ENCODE results near the gene SLC10A3. TPM values are rescaled to one million over a fixed set of nuclear protein-coding genes. Genes with fewer than 3 reads are reported as not detected.

SLC10A3 gene
- total RNA-seq, 2 donors from 2014 or later = 19.9 to 25.1 TPM

DNA sequence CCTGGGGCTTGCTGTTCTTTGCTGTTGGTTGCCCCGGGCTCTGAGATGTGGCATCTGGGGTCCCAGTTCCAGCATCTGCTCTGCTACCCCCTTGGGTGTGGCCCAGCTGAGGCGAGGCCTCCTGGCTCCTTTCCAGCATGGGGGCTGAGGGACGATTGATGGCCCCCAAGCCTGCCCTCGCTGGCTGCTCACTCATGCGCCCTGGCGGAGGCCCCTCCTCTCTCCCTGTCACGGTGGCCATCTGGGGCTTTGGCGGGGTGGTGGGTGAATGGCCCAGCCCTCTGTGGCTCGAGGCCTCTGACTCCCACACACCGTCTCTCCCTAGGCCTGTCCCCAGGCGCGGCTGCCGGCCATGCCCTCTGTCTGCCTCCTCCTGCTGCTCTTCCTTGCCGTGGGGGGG, 30.6 kb downstream of the SLC10A3 start:
- Mint-ChIP-seq H3K9me3 (no peaks in the 10 kb centered on the region), H3K27ac (no peak overlapping the region), H3K4me3 (peak overlapping the region; percentile 56 to 83), H3K27me3 (ENCODE audit: low read depth) (no peaks in the 10 kb centered on the region), H3K4me1 (ENCODE audit: low read depth) (peaks cover 4% of the 10 kb centered on the region), H3K36me3 (ENCODE audit: insufficient read depth in 2 of 2) (peaks cover 5 to 11% of the 10 kb centered on the region in 2 donors)
- ATAC-seq (replicated peaks in 1 of 2) (no peak), DNase-seq (no peak)

DNA sequence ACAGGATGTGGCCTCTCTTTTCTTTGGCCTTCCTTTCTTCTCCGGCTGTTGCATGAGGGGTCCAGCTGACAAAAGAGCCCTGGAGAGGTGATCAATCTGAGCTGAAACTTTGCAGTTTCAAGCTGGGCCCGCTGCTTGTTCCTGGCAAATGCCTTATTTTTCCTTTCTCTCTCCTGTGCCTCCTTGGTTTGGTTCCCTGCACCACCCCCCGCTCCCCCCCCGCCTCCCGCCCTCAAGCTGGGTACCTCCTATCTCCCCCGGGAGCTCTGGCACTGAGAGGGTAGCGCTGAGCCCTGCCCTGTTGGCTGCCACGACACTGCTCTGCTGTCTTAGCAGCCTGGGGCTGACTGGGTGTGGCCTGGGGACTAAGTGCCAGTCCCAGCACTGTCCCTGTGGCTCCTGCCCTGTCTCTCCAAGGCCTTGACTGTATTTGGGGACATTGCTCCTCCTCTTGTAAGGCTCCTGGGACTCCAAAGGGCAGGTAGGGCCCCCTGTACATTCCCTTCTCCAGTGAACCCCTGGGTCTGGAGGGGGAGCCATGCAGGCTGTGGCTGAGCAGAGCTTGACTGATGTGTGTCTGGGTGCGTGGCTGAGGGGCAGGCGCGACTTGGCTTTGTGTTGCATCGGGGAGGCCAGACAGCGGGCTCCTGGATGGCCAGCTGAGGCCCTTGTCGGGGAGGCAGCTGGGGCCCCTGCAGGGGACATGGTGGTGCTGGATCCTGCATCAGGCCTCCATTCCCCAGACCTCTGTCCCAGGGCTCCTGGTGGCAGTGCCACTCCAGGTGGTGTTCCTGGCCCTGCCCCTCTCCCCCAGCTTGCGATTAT, 31.3 kb downstream of the SLC10A3 start:
- peak overlapping the region; percentile 82 to 83 for H3K4me3 Mint-ChIP-seq
- ATAC-seq (replicated peaks in 1 of 2) (peak; percentile 29 to 47), DNase-seq (no peak)
- peaks cover 5 to 13% of the 10 kb centered on the region in 2 donors for H3K36me3 Mint-ChIP-seq (ENCODE audit: insufficient read depth in 2 of 2)
- no peaks in the 10 kb centered on the region for H3K9me3 Mint-ChIP-seq
- no peaks in the 10 kb centered on the region for H3K27me3 Mint-ChIP-seq (ENCODE audit: low read depth)
- H3K27ac Mint-ChIP-seq = peak overlapping the region; percentile 57
- H3K4me1 Mint-ChIP-seq (ENCODE audit: low read depth) = peaks cover 4% of the 10 kb centered on the region

DNA sequence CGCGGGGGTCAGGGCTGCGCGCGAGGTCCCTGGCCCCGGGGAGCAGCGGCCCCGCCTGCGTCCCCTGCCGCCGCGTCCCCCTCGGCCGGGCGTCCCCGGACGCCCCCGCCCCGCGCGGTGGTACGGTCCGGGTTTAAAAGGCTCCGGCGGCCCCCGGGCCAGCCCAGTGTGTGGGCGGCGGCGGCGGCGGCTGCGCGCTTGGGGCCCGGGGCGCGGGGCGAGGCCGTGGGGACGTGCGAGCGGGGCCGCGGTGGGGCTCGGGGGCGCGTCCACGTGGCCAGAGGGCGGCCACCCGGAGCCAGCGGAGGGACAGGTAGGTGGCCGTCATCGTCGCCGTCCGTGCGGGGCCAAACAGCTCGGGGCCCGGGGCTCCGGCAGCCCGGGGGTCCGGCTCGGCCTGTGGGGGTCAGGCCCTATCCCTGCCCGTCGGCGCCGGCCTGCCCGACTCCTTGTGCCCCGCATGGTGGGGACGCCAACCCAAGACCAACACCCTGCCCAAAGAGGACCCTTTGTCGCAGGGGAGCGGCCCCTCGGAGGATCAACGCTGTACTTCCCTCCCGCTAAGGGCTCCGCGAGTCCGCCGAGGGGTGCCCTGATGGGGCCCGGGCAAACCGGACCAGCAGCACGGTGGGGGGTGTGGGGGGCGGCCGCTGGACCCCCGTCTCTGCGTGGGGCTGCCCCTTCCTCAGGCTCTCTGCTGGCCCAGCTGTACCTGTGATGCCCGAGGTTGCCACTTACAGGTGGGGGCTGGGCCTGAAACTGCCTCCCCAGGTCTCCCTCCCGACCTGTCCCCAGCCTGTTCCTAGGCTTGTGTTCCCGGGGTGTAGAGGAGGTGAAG, 32.1 kb downstream of the SLC10A3 start, which contains the start of gene PLXNA3:
Gene PLXNA3, plus strand, starts transcription at position 166 of the 838 bp plus-strand sequence. CDS start 1,903 bp downstream, outside the sequence.
- Mint-ChIP-seq H3K9me3 (no peaks in the 10 kb centered on the region), H3K4me3 (peak within 1 kb of the TSS; percentile 88 to 98)

DNA sequence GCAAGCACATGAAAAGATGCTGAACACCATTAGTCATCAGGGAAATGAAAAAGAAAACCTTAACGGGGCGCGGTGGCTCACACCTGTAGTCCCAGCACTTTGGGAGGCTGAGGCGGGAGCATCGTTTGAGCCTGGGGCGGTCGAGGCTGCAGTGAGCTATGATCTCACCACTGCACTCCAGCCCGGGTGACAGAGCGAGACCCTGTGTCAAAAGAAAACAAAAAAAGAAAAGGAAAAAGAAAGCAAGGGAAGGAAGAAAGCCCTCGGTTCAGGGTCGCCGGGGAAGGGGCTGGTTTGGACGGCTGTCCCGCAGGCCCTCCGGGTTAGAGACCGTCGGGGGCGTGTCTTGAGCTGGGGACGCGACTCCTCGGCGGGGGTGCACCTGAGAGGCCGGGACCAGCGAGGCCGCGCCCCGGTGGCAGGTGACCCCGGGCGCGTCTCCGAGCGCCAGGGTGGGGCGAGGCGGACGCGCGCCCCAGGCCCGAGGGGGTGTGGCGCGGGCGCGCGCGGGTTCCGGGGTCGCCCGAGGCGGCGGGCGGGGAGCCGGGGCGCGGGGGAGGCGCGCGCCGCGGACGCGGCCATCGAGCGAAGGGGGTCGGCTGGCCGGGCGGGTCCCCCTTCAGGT, 32.8 kb downstream of the SLC10A3 start:
- ATAC-seq (replicated peaks in 1 of 2) (peak; percentile 69 to 76), DNase-seq (peak; percentile 65 to 73)
- Mint-ChIP-seq H3K27me3 (ENCODE audit: low read depth) (peaks cover 8% of the 10 kb centered on the region), H3K36me3 (ENCODE audit: insufficient read depth in 2 of 2) (peaks cover 5 to 13% of the 10 kb centered on the region in 2 donors), H3K9me3 (no peaks in the 10 kb centered on the region), H3K4me1 (ENCODE audit: low read depth) (peaks cover 4% of the 10 kb centered on the region), H3K4me3 (peak overlapping the region; percentile 88 to 98), H3K27ac (peak overlapping the region; percentile 99)

More for the DNA sequence above, 32.1 kb downstream of the SLC10A3 start, which contains the start of gene PLXNA3:
- H3K27ac Mint-ChIP-seq = peak within 1 kb of the TSS; percentile 99
- H3K36me3 Mint-ChIP-seq (ENCODE audit: insufficient read depth in 2 of 2) = peaks cover 5 to 13% of the 10 kb centered on the region in 2 donors
- ATAC-seq (replicated peaks in 1 of 2) = peak; percentile 81
- peak; percentile 73 to 79 for DNase-seq
- peaks cover 2% of the 10 kb centered on the region for H3K27me3 Mint-ChIP-seq (ENCODE audit: low read depth)
- peaks cover 4% of the 10 kb centered on the region for H3K4me1 Mint-ChIP-seq (ENCODE audit: low read depth)

DNA sequence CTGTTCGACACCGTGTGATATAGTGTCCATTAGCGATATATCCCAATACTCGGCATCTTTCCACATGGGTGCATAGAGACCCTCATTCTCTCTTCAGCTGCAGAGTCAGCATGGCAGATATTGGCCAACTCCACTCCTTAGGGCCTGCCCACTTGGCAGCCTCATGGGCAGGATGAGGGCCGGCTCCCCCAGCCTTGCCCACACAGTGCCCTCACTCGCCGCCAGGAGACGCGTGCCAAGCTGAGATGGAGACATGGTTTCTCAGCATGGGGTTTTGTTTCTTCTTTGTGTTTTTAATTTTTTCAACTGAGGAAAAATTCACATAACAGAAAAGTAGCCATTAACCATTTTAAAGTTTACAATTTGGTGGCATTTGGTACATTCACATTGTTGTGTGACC, 37.6 kb downstream of the SLC10A3 start:
- H3K27me3 Mint-ChIP-seq (ENCODE audit: low read depth) = peaks cover 8% of the 10 kb centered on the region
- H3K27ac Mint-ChIP-seq = no peak overlapping the region
- H3K4me3 Mint-ChIP-seq = no peak overlapping the region

DNA sequence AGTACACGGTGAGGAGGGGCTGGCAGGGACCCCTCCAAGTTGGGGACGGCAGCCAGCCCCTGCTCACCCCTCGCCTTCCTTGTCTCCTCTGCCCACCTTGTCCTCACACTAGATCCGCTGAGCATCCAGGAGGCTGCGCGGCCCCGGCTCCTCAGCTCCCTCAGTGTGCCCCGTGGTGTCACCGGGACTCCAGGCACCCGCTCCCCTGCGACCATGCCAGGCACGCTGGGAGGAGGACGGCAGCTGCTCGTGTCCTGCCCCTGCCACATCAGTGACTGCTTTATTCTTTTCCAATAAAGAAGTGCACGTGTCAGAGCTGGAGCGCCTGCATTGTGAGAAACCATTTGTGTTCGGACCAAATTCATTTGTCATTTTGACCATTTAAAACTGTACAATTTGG, 40.1 kb downstream of the SLC10A3 start:
- H3K4me1 Mint-ChIP-seq (ENCODE audit: low read depth) = no peaks in the 10 kb centered on the region
- H3K9me3 Mint-ChIP-seq = no peaks in the 10 kb centered on the region
- peaks cover 0 to 5% of the 10 kb centered on the region in 2 donors for H3K36me3 Mint-ChIP-seq (ENCODE audit: insufficient read depth in 2 of 2)
- no peak overlapping the region for H3K4me3 Mint-ChIP-seq
- DNase-seq (no peak), ATAC-seq (replicated peaks in 1 of 2) (no peak)
- H3K27me3 Mint-ChIP-seq (ENCODE audit: low read depth) = peaks cover 8% of the 10 kb centered on the region
- no peak overlapping the region for H3K27ac Mint-ChIP-seq

More for the DNA sequence above, 37.6 kb downstream of the SLC10A3 start:
- H3K36me3 Mint-ChIP-seq (ENCODE audit: insufficient read depth in 2 of 2) = peaks cover 3 to 9% of the 10 kb centered on the region in 2 donors
- ATAC-seq (replicated peaks in 1 of 2) (no peak), DNase-seq (no peak)
- no peaks in the 10 kb centered on the region for H3K4me1 Mint-ChIP-seq (ENCODE audit: low read depth)
- H3K9me3 Mint-ChIP-seq = no peaks in the 10 kb centered on the region

DNA sequence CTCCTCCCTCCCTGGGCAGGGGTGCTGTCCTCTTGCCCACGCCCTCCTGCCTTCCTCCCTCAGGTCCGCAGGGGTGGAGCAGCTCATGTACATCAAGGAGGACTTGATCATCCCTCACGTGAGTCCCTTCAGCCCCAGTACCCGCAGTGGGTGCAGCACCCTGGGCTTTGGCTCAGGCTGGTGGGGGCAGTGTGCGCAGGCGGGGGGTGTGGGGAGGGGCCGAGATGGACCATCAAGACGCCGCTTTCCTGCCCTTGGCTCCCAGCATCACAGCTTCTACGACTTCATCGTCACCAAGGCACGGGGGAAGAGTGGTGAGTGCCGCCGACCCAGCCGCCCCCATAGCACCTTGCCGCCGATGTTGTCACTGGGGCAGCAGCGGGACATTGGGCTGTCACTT, 40.8 kb downstream of the SLC10A3 start:
- no peak for ATAC-seq (replicated peaks in 1 of 2)
- peaks cover 8% of the 10 kb centered on the region for H3K27me3 Mint-ChIP-seq (ENCODE audit: low read depth)
- H3K4me3 Mint-ChIP-seq = no peak overlapping the region
- H3K36me3 Mint-ChIP-seq (ENCODE audit: insufficient read depth in 2 of 2) = peaks cover 0 to 4% of the 10 kb centered on the region in 2 donors
- no peaks in the 10 kb centered on the region for H3K9me3 Mint-ChIP-seq
- no peaks in the 10 kb centered on the region for H3K4me1 Mint-ChIP-seq (ENCODE audit: low read depth)
- DNase-seq = no peak
- H3K27ac Mint-ChIP-seq = no peak overlapping the region

DNA sequence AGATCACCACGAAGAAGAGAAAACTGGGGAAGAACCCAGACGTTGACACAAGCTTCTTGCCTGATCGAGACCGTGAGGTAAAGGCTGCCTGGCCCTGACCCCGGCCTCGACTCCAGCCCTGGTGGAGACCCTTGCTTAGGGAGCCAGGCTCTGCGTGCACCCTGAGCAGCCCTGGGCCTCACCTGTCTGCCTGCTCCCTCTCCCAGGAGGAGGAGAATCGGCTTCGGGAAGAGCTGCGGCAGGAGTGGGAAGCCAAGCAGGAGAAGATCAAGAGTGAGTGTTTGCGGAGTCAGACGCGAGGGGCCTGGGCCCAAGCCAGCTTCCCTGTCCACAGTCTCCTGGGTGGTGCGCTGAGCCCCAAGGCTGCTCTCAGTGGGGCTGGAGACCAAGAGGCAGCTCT, 41.9 kb downstream of the SLC10A3 start:
- peaks cover 0 to 3% of the 10 kb centered on the region in 2 donors for H3K36me3 Mint-ChIP-seq (ENCODE audit: insufficient read depth in 2 of 2)

DNA sequence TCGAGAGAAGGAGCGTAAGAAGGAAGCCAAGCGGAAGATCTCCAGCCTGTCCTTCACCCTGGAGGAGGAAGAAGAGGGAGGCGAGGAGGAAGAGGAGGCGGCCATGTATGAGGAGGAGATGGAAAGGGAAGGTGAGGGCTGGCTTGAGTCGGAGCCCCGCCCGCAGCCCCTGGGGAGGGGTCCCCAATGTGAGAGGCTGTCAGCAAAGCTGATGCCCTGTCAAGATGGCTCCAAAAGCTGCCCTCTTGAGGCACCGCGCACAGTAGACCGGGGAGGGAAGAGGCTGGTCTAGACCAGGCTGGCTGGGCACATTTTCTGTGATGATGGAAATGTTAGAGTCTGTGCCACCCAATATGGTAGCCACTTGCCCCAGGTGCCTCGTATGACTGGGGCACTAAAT, 44.0 kb downstream of the SLC10A3 start:
- no peaks in the 10 kb centered on the region for H3K4me1 Mint-ChIP-seq (ENCODE audit: low read depth)
- no peaks in the 10 kb centered on the region for H3K9me3 Mint-ChIP-seq
- no peak overlapping the region for H3K27ac Mint-ChIP-seq
- ATAC-seq (replicated peaks in 1 of 2) (no peak), DNase-seq (no peak)
- H3K4me3 Mint-ChIP-seq = no peak overlapping the region
- peaks cover 0 to 6% of the 10 kb centered on the region in 2 donors for H3K36me3 Mint-ChIP-seq (ENCODE audit: insufficient read depth in 2 of 2)
- H3K27me3 Mint-ChIP-seq (ENCODE audit: low read depth) = no peaks in the 10 kb centered on the region

More for the DNA sequence above, 41.9 kb downstream of the SLC10A3 start:
- H3K4me1 Mint-ChIP-seq (ENCODE audit: low read depth) = no peaks in the 10 kb centered on the region
- DNase-seq = no peak
- H3K9me3 Mint-ChIP-seq = no peaks in the 10 kb centered on the region
- H3K27ac Mint-ChIP-seq = no peak overlapping the region
- no peak overlapping the region for H3K4me3 Mint-ChIP-seq
- peaks cover 7% of the 10 kb centered on the region for H3K27me3 Mint-ChIP-seq (ENCODE audit: low read depth)
- ATAC-seq (replicated peaks in 1 of 2) = no peak

DNA sequence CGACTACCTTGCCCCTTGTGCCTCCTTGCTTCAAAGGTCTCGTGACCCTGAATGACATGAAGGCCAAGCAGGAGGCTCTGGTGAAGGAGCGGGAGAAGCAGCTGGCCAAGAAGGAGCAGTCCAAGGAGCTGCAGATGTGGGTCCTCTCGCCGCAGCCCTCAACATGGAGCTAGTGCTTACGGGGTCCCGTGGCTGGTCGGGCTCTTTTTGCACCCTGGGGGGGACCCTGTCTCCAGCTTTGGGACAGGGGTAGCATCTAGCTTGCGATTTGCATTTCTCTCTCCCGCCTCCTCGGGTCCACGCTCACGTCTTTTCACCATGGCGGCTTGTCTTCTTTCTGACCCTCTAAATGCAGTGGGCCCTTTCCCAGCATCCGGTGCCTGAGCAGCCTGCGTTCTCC, 44.7 kb downstream of the SLC10A3 start:
- no peak for DNase-seq
- Mint-ChIP-seq H3K4me3 (peak overlapping the region in 1 of 2 donors; percentile 46), H3K27me3 (ENCODE audit: low read depth) (no peaks in the 10 kb centered on the region), H3K4me1 (ENCODE audit: low read depth) (no peaks in the 10 kb centered on the region), H3K36me3 (ENCODE audit: insufficient read depth in 2 of 2) (peaks cover 0 to 6% of the 10 kb centered on the region in 2 donors), H3K9me3 (no peaks in the 10 kb centered on the region), H3K27ac (no peak overlapping the region)
- ATAC-seq (replicated peaks in 1 of 2) = no peak

DNA sequence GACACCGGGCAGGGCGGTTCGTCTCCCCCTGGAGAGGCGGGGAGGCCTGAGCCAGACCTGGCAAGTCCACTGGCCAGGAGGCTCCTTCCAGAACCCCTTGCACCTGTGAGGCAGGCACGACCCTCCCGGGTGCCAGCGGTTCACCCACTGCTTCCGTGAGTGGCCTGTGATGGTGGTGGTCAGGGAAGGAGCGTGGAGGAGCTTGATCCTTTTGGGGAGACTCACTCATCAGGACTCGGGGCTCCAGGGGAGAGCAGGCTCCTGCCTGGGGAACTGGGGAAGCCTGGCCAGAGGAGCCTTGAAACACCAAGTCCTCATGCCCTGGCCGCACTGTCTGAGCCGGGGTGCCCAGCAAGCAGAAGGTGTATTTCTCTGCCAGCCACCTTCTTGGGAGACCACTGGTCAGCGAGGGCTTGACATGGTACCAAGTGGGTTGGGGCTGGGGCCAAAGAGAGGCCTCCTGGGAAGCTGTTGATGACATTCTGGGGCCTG, 45.6 kb downstream of the SLC10A3 start:
- H3K27ac Mint-ChIP-seq = no peak overlapping the region
- no peak for ATAC-seq (replicated peaks in 1 of 2)

DNA sequence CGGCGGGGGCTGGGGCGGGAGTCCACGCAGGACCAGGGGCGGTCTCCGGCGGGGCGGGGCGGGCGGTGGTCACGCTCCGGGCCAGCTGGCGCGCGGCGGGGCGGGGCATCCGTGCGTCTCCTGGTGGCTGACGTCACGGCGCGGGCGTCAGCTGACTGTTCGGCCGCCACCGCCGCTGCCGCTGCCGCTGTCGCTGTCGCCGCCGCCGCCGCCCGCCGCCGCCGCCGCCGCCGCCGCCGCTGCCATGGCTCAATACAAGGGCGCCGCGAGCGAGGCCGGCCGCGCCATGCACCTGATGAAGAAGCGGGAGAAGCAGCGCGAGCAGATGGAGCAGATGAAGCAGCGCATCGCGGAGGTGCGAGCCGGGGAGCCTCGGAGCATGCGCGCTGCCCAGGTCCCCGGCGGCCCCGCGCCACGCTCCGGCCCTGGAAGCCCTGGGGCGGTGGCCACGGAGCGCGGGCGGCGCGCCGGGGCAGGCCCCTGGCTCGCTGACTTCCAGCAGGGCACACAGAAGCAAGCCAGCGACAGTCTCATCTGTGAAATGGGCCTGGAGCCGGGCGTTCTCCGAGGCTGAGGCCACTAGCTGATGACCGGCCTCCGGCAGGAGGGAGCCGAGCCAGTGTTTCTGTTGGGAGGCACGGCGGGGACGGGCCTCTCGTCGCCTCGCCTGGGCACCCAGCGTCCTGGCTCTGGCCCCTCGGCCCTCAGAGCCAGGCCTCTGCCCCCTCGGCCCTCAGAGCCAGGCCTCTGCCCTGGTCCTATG, 46.3 kb downstream of the SLC10A3 start, which contains the start of gene FAM50A:
Gene FAM50A, plus strand, starts transcription at position 150 of the 763 bp plus-strand sequence. Its CDS starts 95 bp downstream, at position 245.
- Mint-ChIP-seq H3K27me3 (ENCODE audit: low read depth) (no peaks in the 10 kb centered on the region), H3K27ac (no peak within 1 kb of the TSS), H3K9me3 (no peaks in the 10 kb centered on the region), H3K4me1 (ENCODE audit: low read depth) (no peaks in the 10 kb centered on the region), H3K36me3 (ENCODE audit: insufficient read depth in 2 of 2) (peaks cover 0 to 6% of the 10 kb centered on the region in 2 donors), H3K4me3 (peak within 1 kb of the TSS; percentile 77 to 81)
- ATAC-seq (replicated peaks in 1 of 2) = peak; percentile 91 to 95
- peak; percentile 79 to 84 for DNase-seq

More for the DNA sequence above, 45.6 kb downstream of the SLC10A3 start:
- no peak for DNase-seq
- Mint-ChIP-seq H3K4me1 (ENCODE audit: low read depth) (no peaks in the 10 kb centered on the region), H3K4me3 (peak overlapping the region; percentile 55 to 56), H3K9me3 (no peaks in the 10 kb centered on the region), H3K27me3 (ENCODE audit: low read depth) (no peaks in the 10 kb centered on the region), H3K36me3 (ENCODE audit: insufficient read depth in 2 of 2) (peaks cover 0 to 6% of the 10 kb centered on the region in 2 donors)
